Neuronal stem cell (in vitro differentiated cells): ENCODE results near the gene TIMM17B.

Experiments
- DNase-seq: peaks from one replicate; pipeline ENCODE4 v3.0.0-alpha.2; 2013; ENCODE audit warnings: low spot score
- H2AFZ ChIP-seq: one replicate; pipeline ENCODE4 v1.6.1; 2013; ENCODE audit warnings: mild to moderate bottlenecking, low read length, inconsistent platforms
- H2AK5ac ChIP-seq: 2 replicates; pipeline ENCODE4 v1.6.1; 2013; ENCODE audit warnings: low read depth, mild to moderate bottlenecking, inconsistent platforms, low read length, moderate library complexity, mixed read lengths
- H2BK120ac ChIP-seq: 2 replicates; pipeline ENCODE4 v1.6.1; 2013; ENCODE audit warnings: low read depth, mild to moderate bottlenecking, inconsistent platforms, low read length, moderate library complexity, mixed read lengths
- H2BK12ac ChIP-seq: one replicate; pipeline ENCODE4 v1.6.1; 2013; ENCODE audit warnings: low read length, inconsistent platforms
- H2BK15ac ChIP-seq: 2 replicates; pipeline ENCODE4 v1.6.1; 2013; ENCODE audit warnings: mild to moderate bottlenecking, low read length, inconsistent platforms, mixed read lengths
- H2BK5ac ChIP-seq: one replicate; pipeline ENCODE4 v1.6.1; 2013; ENCODE audit warnings: inconsistent platforms, mild to moderate bottlenecking, low read length, moderate library complexity
- H3K14ac ChIP-seq: one replicate; pipeline ENCODE4 v1.6.1; 2013; ENCODE audit warnings: low read length, inconsistent platforms
- H3K18ac ChIP-seq: 2 replicates; pipeline ENCODE4 v1.6.1; 2013; ENCODE audit warnings: low read length, inconsistent platforms
- H3K23ac ChIP-seq: 2 replicates; pipeline ENCODE4 v1.6.1; 2013; ENCODE audit warnings: low read depth, mild to moderate bottlenecking, mixed read lengths, low read length, inconsistent platforms; ENCODE audit not compliant: poor library complexity
- H3K27ac ChIP-seq: replicated peaks from 3 replicates; pipeline ENCODE4 v1.5.1; 2013; ENCODE audit warnings: low read length, inconsistent platforms
- H3K27me3 ChIP-seq, 3 experiments: 2 replicates each; pipeline ENCODE4 v1.6.1; 2013; ENCODE audit warnings: low read length in 3 of 3, mild to moderate bottlenecking in 2 of 3, inconsistent platforms in 1 of 3, low read depth in 1 of 3, mixed read lengths in 1 of 3, moderate library complexity in 1 of 3; ENCODE audit not compliant: control insufficient read depth in 3 of 3, insufficient read depth in 3 of 3
- H3K36me3 ChIP-seq, 2 donors: replicated peaks in 1 of 2; 2 replicates each; pipeline ENCODE4 v1.6.1; 2013; ENCODE audit warnings: low read length in 2 of 2; ENCODE audit not compliant: control insufficient read depth in 2 of 2, insufficient read depth in 2 of 2
- H3K4ac ChIP-seq: 2 replicates; pipeline ENCODE4 v1.6.1; 2013; ENCODE audit warnings: inconsistent platforms, mild to moderate bottlenecking, low read length, moderate library complexity
- H3K4me1 ChIP-seq, 2 donors: 1 replicate in 1 of 2; 2 replicates in 1 of 2; pipeline ENCODE4 v1.6.1; 2013; ENCODE audit warnings: low read length in 2 of 2, low read depth in 1 of 2; ENCODE audit not compliant: control insufficient read depth in 2 of 2, insufficient read depth in 1 of 2
- H3K4me2 ChIP-seq: one replicate; pipeline ENCODE4 v1.6.1; 2013; ENCODE audit warnings: mild to moderate bottlenecking, low read length, inconsistent platforms; ENCODE audit not compliant: insufficient read depth, poor library complexity, severe bottlenecking
- H3K4me3 ChIP-seq, 2 donors: 2 replicates each; pipeline ENCODE4 v1.5.1; 2013; ENCODE audit warnings: low read length in 2 of 2, mild to moderate bottlenecking in 2 of 2, inconsistent platforms in 1 of 2, moderate library complexity in 1 of 2
- H3K79me1 ChIP-seq: one replicate; pipeline ENCODE4 v1.6.1; 2013; ENCODE audit warnings: low read depth, mild to moderate bottlenecking, inconsistent platforms, low read length, moderate library complexity
- H3K9ac ChIP-seq: one replicate; pipeline ENCODE4 v1.6.1; 2013; ENCODE audit warnings: mild to moderate bottlenecking, low read depth, low read length, inconsistent platforms; ENCODE audit not compliant: poor library complexity
- H3K9me3 ChIP-seq, 2 donors: replicated peaks in 1 of 2; 2 replicates each; pipeline versions ENCODE3 to v1.6.1; 2013; ENCODE audit warnings: low read length in 2 of 2, mild to moderate bottlenecking in 2 of 2, inconsistent platforms in 1 of 2, low read depth in 1 of 2, mixed read lengths in 1 of 2, moderate library complexity in 1 of 2; ENCODE audit not compliant: control insufficient read depth in 2 of 2, insufficient read depth in 1 of 2
- H4K8ac ChIP-seq: one replicate; pipeline ENCODE4 v1.6.1; 2013; ENCODE audit warnings: low read depth, mild to moderate bottlenecking, inconsistent platforms, low read length, moderate library complexity
- H4K91ac ChIP-seq: one replicate; pipeline ENCODE4 v1.6.1; 2013; ENCODE audit warnings: low read length, low read depth, mild to moderate bottlenecking, inconsistent platforms; ENCODE audit not compliant: poor library complexity
- WGBS, 2 donors: extraction: QIAGEN DNeasy Blood & Tissue Kit; methylation state at CpG; one replicate each; pipeline ENCODE4 v1.1.7; 2013; ENCODE audit warnings: missing lambda C conversion rate in 2 of 2, mixed read lengths in 1 of 2; ENCODE audit not compliant: insufficient read length in 2 of 2, insufficient replicate concordance in 1 of 2; ENCODE audit errors: extremely low coverage in 2 of 2; 5-methylcytosine and 5-hydroxymethylcytosine counted together

The TIMM17B gene

GRCh38 chrX:48909703-48910294 lies 12.2 kb upstream of the TIMM17B start:
- no peak overlapping the region for H3K4me2 ChIP-seq
- WGBS, 2 donors, result no CpG with 5 or more reads among the region's 17 CpGs
- H3K9ac ChIP-seq, result no peak overlapping the region
- no peak overlapping the region for H4K91ac ChIP-seq
- no peak overlapping the region for H2BK5ac ChIP-seq
- H2AK5ac ChIP-seq, result no peak overlapping the region
- H3K18ac ChIP-seq, result no peak overlapping the region
- H3K36me3 ChIP-seq, result peaks cover 0 to 35% of the 10 kb centered on the region in 2 donors
- H4K8ac ChIP-seq, result no peak overlapping the region
- DNase-seq, result no peak
- no peaks in the 10 kb centered on the region for H3K9me3 ChIP-seq
- H3K79me1 ChIP-seq, result no peaks in the 10 kb centered on the region
- no peak overlapping the region for H2BK12ac ChIP-seq
- H2BK120ac ChIP-seq, result no peak overlapping the region
- H2AFZ ChIP-seq, result no peak overlapping the region
- H3K4ac ChIP-seq, result no peak overlapping the region
- peak overlapping the region; percentile 55 for H3K23ac ChIP-seq
- H3K4me3 ChIP-seq, result peak overlapping the region in 1 of 2 donors; percentile 14
- no peak overlapping the region for H2BK15ac ChIP-seq
- no peak overlapping the region for H3K27ac ChIP-seq
- H3K4me1 ChIP-seq, result no peaks in the 10 kb centered on the region
- H3K27me3 ChIP-seq, result no peaks in the 10 kb centered on the region
- H3K14ac ChIP-seq, result no peak overlapping the region

- Histone ChIP-seq H4K8ac (no peak overlapping the region), H3K9me3 (no peaks in the 10 kb centered on the region), H2AFZ (no peak overlapping the region), H3K23ac (no peak overlapping the region), H2BK120ac (no peak overlapping the region), H3K36me3 (peaks cover 0 to 36% of the 10 kb centered on the region in 2 donors), H3K4ac (no peak overlapping the region), H2BK15ac (no peak overlapping the region), H3K18ac (no peak overlapping the region), H2BK12ac (no peak overlapping the region), H3K4me2 (no peak overlapping the region), H3K4me3 (no peak overlapping the region), H4K91ac (no peak overlapping the region), H3K9ac (no peak overlapping the region), H3K79me1 (no peaks in the 10 kb centered on the region), H3K4me1 (no peaks in the 10 kb centered on the region), H3K14ac (no peak overlapping the region), H3K27me3 (no peaks in the 10 kb centered on the region), H3K27ac (no peak overlapping the region), H2BK5ac (no peak overlapping the region), H2AK5ac (no peak overlapping the region)
- DNase-seq, result no peak
- no CpG with 5 or more reads among the region's 1 CpG for WGBS, 2 donors
Measured at GRCh38 chrX:48908600-48908999, 11.0 kb upstream of the TIMM17B start.

DNA sequence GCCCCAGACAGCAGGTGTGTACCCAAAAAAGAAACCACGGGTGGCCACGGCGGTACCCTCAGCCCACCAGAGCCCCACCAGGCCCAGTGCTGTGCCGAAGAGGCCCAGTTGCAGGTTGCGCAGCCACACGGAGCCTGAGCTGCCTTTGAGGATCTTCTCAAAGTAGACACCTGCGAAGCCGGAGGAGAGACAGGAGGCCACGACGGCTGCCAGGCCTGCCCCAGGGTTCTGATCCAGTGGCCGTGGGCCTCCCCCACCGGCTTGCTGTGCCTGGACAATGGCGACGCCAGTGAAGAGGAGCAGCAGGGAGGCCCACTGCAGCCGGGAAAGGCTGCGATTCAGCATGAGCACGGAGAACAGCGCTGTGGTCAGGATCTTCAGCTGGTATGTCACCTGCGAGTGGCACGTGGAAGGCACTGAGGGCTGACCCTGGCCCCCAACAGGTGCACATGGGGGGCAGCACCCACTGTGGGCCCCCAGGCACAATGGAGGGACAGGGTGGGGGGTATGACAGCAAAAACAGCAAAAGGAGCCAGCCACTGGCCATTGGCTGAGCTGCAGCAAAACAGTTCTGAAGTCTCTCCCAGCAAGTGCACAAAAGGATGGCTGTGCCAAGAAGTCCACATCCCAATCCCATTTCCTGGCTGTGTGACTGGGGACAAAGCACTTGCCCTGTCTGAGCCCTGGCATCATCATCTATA lies 7.7 kb upstream of the TIMM17B start:
- H2BK12ac ChIP-seq, result no peak overlapping the region
- H3K14ac ChIP-seq, result no peak overlapping the region
- H3K27ac ChIP-seq, result no peak overlapping the region
- H3K9ac ChIP-seq, result no peak overlapping the region
- no peaks in the 10 kb centered on the region for H3K27me3 ChIP-seq
- no peak for DNase-seq
- no peak overlapping the region for H4K91ac ChIP-seq
- H2BK15ac ChIP-seq, result no peak overlapping the region
- H3K18ac ChIP-seq, result no peak overlapping the region
- H3K4ac ChIP-seq, result no peak overlapping the region
- no peak overlapping the region for H2AFZ ChIP-seq
- no peak overlapping the region for H2BK5ac ChIP-seq
- H4K8ac ChIP-seq, result no peak overlapping the region
- no peaks in the 10 kb centered on the region for H3K9me3 ChIP-seq
- no peak overlapping the region for H3K4me2 ChIP-seq
- no peak overlapping the region for H2AK5ac ChIP-seq
- H3K4me1 ChIP-seq, result no peaks in the 10 kb centered on the region
- H3K23ac ChIP-seq, result no peak overlapping the region
- no CpG with 5 or more reads among the region's 20 CpGs for WGBS, 2 donors
- H3K4me3 ChIP-seq, result no peak overlapping the region
- H3K36me3 ChIP-seq, result peaks cover 8 to 64% of the 10 kb centered on the region in 2 donors
- peaks cover 1% of the 10 kb centered on the region for H3K79me1 ChIP-seq
- H2BK120ac ChIP-seq, result no peak overlapping the region

- H3K4me2 ChIP-seq, result no peak overlapping the region
- no peaks in the 10 kb centered on the region for H3K27me3 ChIP-seq
- H2BK15ac ChIP-seq, result no peak overlapping the region
- no peak overlapping the region for H2BK12ac ChIP-seq
- H3K4ac ChIP-seq, result no peak overlapping the region
- no peak for DNase-seq
- H3K23ac ChIP-seq, result no peak overlapping the region
- no peak overlapping the region for H2BK120ac ChIP-seq
- no peak overlapping the region for H4K8ac ChIP-seq
- no CpG with 5 or more reads among the region's 14 CpGs for WGBS, 2 donors
- H3K4me1 ChIP-seq, result no peaks in the 10 kb centered on the region
- no peak overlapping the region for H4K91ac ChIP-seq
- no peak overlapping the region for H3K18ac ChIP-seq
- no peak overlapping the region for H3K4me3 ChIP-seq
- no peak overlapping the region for H2BK5ac ChIP-seq
- H3K9me3 ChIP-seq, result no peaks in the 10 kb centered on the region
- no peak overlapping the region for H3K14ac ChIP-seq
- H2AFZ ChIP-seq, result no peak overlapping the region
- H3K27ac ChIP-seq, result no peak overlapping the region
- peaks cover 8 to 65% of the 10 kb centered on the region in 2 donors for H3K36me3 ChIP-seq
- peaks cover 1% of the 10 kb centered on the region for H3K79me1 ChIP-seq
- no peak overlapping the region for H3K9ac ChIP-seq
- no peak overlapping the region for H2AK5ac ChIP-seq
Measured at GRCh38 chrX:48904626-48905025, 7.1 kb upstream of the TIMM17B start.
